WTC11 (cell line): ENCODE measurements around the gene PPP1R3D. TPM values are rescaled to one million over a fixed set of nuclear protein-coding genes. Genes with fewer than 3 reads are reported as not detected.
A peak's percentile ranks its signal among the peaks of the same experiment; 100 is the strongest.

ENCODE experiments used
- ATAC-seq: fragments of 200-7000 bp; cut with Tn5 transposase; 2 replicates; pipeline ENCODE4 v1.10.0; 2021; ENCODE audit warnings: mild to moderate bottlenecking, moderate library complexity
- CTCF ChIA-PET: fragments of 300-600 bp; sonication (Branson Sonifier 250); formaldehyde crosslinking; loops from one replicate; lab custom pipeline; 2021; ENCODE audit warnings: antibody characterized with exemption; lab: Charles Lee
- POLR2A ChIA-PET: fragments of 350-600 bp; sonication (Branson Sonifier 250); formaldehyde crosslinking; loops from one replicate; lab custom pipeline; 2021; ENCODE audit warnings: antibody characterized with exemption; lab: Charles Lee
- DNase-seq: peaks from one replicate; pipeline ENCODE4 v3.0.0; 2021; ENCODE audit warnings: low spot score
- H3K27ac Mint-ChIP-seq: 2 replicates; pipeline ENCODE4 v1.8.0; 2021; ENCODE audit warnings: mixed read lengths
- H3K27me3 Mint-ChIP-seq: 2 replicates; pipeline ENCODE4 v1.8.0; 2021; ENCODE audit warnings: low read depth, mild to moderate bottlenecking, moderate library complexity, mixed read lengths
- H3K36me3 Mint-ChIP-seq: 2 replicates; pipeline ENCODE4 v1.8.0; 2021; ENCODE audit warnings: mixed read lengths
- H3K4me1 Mint-ChIP-seq: 2 replicates; pipeline ENCODE4 v1.8.0; 2022; ENCODE audit warnings: mixed read lengths
- H3K4me3 Mint-ChIP-seq: 2 replicates; pipeline ENCODE4 v1.8.0; 2021; ENCODE audit warnings: mild to moderate bottlenecking, moderate library complexity, mixed read lengths
- H3K9me3 Mint-ChIP-seq: 2 replicates; pipeline ENCODE4 v1.8.0; 2021; ENCODE audit warnings: mixed read lengths
- AFF4 ChIP-seq: sonication (generic); formaldehyde crosslinking; IDR thresholded peaks from 2 replicates; pipeline ENCODE4 v1.8.1; 2023; ENCODE audit warnings: mild to moderate bottlenecking, missing genetic modification reagents, borderline replicate concordance
- JUN ChIP-seq: sonication (generic); formaldehyde crosslinking; IDR thresholded peaks from 2 replicates; pipeline ENCODE4 v1.8.0; 2023; ENCODE audit warnings: mild to moderate bottlenecking, missing genetic modification reagents
- MLX ChIP-seq: sonication (generic); formaldehyde crosslinking; IDR thresholded peaks from 2 replicates; pipeline ENCODE4 v1.8.1; 2023; ENCODE audit warnings: mild to moderate bottlenecking, missing genetic modification reagents, moderate library complexity
- NFE2L1 ChIP-seq: sonication (generic); formaldehyde crosslinking; IDR thresholded peaks from 2 replicates; pipeline ENCODE4 v1.8.1; 2023; ENCODE audit warnings: missing genetic modification reagents
- NFYB ChIP-seq: sonication (generic); formaldehyde crosslinking; conservative IDR thresholded peaks from 2 replicates; pipeline ENCODE4 v1.8.0; 2022; ENCODE audit warnings: low read depth, missing genetic modification reagents
- SOX15 ChIP-seq: fragments of 250-450 bp; sonication (Bioruptor Pico); IDR thresholded peaks from 2 replicates; pipeline ENCODE4 v1.9.0; 2021; ENCODE audit warnings: mild to moderate bottlenecking
- TCF7 ChIP-seq: sonication (generic); formaldehyde crosslinking; IDR thresholded peaks from 2 replicates; pipeline ENCODE4 v1.8.0; 2022; ENCODE audit warnings: mild to moderate bottlenecking, low read depth, missing genetic modification reagents, moderate library complexity
- ZBTB43 ChIP-seq: sonication (generic); formaldehyde crosslinking; IDR thresholded peaks from 2 replicates; pipeline ENCODE4 v1.8.1; 2023; ENCODE audit warnings: mild to moderate bottlenecking, missing genetic modification reagents
- ZMAT4 ChIP-seq: fragments of 250-450 bp; sonication (Bioruptor Pico); IDR thresholded peaks from 2 replicates; pipeline ENCODE4 v1.9.0; 2021; ENCODE audit warnings: mild to moderate bottlenecking
- ZNF121 ChIP-seq: sonication (generic); formaldehyde crosslinking; IDR thresholded peaks from 2 replicates; pipeline ENCODE4 v1.8.0; 2023; ENCODE audit warnings: missing genetic modification reagents
- ZNF512 ChIP-seq: sonication (generic); formaldehyde crosslinking; IDR thresholded peaks from 2 replicates; pipeline ENCODE4 v1.8.1; 2022; ENCODE audit warnings: missing genetic modification reagents, borderline replicate concordance
- total RNA-seq: library from RNA; stranded (reverse); gene quantifications from 3 replicates; pipeline ENCODE4 v1.2.3, GENCODE V29; 2021

PPP1R3D gene
- total RNA-seq, 1 experiment from 2014 or later, result 2.4 TPM

- peaks cover 7% of the 10 kb centered on the region for H3K4me1 Mint-ChIP-seq
- TF ChIP-seq ZBTB43 (CRISPR knock-in tag) (no peak), ZNF121 (CRISPR knock-in tag) (no peak), TCF7 (CRISPR knock-in tag) (no peak), AFF4 (CRISPR knock-in tag) (no peak), ZMAT4 (CRISPR knock-in tag) (no peak), NFYB (no peak)
- peak overlapping the region; percentile 54 for H3K4me3 Mint-ChIP-seq
- peaks cover 50% of the 10 kb centered on the region for H3K27me3 Mint-ChIP-seq
- H3K27ac Mint-ChIP-seq, result no peak overlapping the region
- H3K36me3 Mint-ChIP-seq, result peaks cover 8% of the 10 kb centered on the region
- DNase-seq, result no peak
- CTCF ChIA-PET, result interaction anchor here (1.7 kb wide), 2 partner anchors 119 to 155 kb away, joined by 4 to 5 read pairs; no protein-coding TSS in a partner anchor
- POLR2A ChIA-PET, result no interaction called here
- peaks cover 7% of the 10 kb centered on the region for H3K9me3 Mint-ChIP-seq
- ATAC-seq, result no peak
These were observed 1.4 kb downstream of the PPP1R3D start for GRCh38 chr20:59938696-59939051.

GRCh38 chr20:59938221-59938620, 1.9 kb downstream of the PPP1R3D start:
- TF ChIP-seq JUN (CRISPR knock-in tag) (no peak), NFE2L1 (no peak)
- ATAC-seq, result no peak
- Mint-ChIP-seq H3K36me3 (peaks cover 8% of the 10 kb centered on the region), H3K9me3 (peaks cover 7% of the 10 kb centered on the region), H3K27ac (no peak overlapping the region), H3K4me3 (peak overlapping the region; percentile 54), H3K27me3 (peaks cover 50% of the 10 kb centered on the region), H3K4me1 (peaks cover 7% of the 10 kb centered on the region)
- DNase-seq, result no peak
- ChIA-PET CTCF (interaction anchor here (1.7 kb wide), 1 partner anchor 120 kb away, joined by 5 read pairs; no protein-coding TSS in a partner anchor), POLR2A (no interaction called here)

- Mint-ChIP-seq H3K4me1 (peaks cover 7% of the 10 kb centered on the region), H3K4me3 (no peak overlapping the region)
- no peak for ATAC-seq
- TF ChIP-seq ZMAT4 (CRISPR knock-in tag) (no peak), ZNF512 (CRISPR knock-in tag) (no peak), MLX (CRISPR knock-in tag) (no peak), SOX15 (no peak)
- TF ChIP-seq, all 79 proteins: peak for 0
- DNase-seq, result no peak
- Mint-ChIP-seq H3K27me3 (peaks cover 58% of the 10 kb centered on the region), H3K9me3 (peaks cover 7% of the 10 kb centered on the region), H3K36me3 (peaks cover 8% of the 10 kb centered on the region), H3K27ac (no peak overlapping the region)
- CTCF ChIA-PET, result no interaction called here
- POLR2A ChIA-PET, result no interaction called here
These were observed 3.0 kb downstream of the PPP1R3D start for GRCh38 chr20:59937150-59937549.
